ENCODE data around the gene METTL22.

Gene METTL22, protein sequence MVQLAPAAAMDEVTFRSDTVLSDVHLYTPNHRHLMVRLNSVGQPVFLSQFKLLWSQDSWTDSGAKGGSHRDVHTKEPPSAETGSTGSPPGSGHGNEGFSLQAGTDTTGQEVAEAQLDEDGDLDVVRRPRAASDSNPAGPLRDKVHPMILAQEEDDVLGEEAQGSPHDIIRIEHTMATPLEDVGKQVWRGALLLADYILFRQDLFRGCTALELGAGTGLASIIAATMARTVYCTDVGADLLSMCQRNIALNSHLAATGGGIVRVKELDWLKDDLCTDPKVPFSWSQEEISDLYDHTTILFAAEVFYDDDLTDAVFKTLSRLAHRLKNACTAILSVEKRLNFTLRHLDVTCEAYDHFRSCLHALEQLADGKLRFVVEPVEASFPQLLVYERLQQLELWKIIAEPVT

DNA sequence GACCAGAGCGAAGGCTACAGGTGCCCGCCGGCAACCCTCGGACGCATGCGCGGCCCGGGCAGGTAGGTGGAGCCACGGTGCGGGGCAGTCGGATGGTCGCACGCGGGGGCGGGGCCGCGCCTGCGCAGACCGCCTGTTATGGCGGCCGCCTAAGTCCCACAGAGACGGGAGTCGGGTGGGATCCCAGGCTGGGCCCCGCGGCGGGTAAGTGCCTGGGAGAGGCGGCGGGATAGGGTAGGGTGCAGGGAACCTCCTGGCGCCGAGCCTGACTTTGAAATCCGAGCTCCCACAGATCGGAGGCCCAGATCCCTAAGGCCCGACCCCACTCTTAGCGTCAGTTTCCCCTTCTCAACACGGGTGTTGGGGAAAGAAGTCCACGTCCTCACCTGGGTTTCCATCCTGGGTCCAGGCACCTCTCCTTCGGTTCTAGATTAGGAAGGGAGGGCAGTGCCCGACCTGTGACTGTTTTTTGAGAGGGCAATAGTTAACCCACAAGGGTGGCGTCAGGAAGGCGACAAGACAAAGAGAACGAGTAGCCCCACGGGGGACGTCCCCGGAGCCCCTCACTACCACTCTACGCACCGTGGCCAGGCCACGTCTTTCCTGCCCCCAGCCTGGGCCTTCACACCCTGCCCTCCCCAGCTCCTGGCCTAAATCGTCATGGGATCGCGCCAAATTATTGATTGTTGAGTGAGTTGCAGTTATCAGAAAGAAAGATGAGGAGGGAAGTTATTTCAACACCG is at the start of gene METTL22:
Gene METTL22, plus strand, starts transcription at position 127 of the 743 bp plus-strand sequence. CDS start 3,968 bp downstream, outside the sequence.
- DNase-seq, result peak; percentile 63

DNA sequence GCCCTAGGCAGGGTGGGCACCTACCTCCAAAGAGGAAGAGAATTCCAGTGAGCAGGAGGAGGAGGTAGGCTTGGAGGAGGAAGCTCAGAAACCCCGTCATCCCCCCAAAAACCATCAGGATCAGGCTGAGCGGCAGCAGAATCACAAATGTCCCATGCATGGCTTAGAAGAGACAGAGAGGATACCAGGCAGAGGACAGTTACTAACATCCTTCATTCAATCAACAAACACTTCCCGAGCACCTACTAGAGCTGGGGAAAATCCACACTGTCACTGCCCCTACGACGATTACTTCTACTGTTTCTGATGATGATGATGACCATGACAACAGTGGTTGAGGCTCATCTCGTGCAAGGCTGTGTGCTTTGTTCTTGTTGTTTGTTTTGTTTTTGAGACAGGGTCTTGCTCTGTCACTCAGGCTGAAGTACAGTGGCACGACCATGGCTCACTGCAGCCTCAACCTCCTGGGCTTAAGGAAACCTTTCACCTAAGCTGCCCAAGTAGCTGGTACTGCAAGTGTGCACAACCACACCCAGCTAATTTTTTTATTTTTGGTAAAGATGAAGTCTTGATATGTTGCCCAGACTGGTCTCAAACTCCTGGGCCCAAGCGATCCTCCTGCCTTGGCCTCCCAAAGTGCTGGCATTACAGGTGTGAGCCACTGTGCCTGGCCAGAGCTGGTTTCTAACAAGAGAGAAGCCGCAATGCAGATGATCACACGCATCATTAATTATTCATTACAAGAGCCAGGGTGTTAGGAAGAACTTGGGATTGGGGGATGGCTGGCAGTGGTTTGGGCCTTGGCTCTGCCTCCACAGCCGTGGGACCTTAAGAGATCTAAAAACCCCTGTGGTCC is 49.2 kb upstream of the METTL22 start:
- DNase-seq, result no peak

DNA sequence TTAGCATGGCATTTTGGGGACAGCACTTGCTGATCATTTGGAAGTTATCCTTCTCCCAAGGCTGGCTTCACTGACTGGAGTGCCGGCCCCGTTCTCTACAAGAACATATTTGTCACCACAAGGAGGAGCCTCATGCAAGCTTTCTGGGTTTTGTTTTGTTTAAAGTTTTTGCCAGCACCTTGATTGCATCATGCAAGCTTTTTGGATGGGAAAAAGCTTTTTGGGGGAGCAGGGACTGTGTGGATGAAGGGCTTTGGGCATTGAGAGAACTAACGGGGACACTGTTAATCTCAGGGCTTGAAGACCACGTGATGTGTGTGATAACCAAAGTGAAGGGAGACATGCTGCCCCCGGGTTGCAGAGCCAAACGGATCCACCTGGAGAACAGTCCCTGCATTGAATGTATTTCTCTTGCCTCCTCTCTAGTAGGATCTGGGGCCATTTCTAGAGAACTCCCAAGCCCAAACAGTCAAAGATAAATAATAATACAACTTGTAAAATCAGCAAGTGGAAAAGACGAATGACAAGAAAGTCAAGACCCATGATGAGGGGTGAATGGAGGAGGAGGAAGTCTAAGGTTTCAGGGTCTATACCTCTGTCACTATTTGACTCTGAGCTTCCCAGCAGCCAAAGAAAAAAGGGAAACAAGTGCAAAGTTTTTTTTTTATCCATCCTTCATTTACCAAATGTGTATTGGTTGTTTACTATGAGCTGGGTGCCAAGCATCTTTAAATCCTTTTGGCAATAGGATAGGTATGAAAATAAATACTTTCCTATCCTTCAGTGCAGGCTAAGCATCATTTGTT is 48.4 kb upstream of the METTL22 start:
- DNase-seq, result no peak

DNA sequence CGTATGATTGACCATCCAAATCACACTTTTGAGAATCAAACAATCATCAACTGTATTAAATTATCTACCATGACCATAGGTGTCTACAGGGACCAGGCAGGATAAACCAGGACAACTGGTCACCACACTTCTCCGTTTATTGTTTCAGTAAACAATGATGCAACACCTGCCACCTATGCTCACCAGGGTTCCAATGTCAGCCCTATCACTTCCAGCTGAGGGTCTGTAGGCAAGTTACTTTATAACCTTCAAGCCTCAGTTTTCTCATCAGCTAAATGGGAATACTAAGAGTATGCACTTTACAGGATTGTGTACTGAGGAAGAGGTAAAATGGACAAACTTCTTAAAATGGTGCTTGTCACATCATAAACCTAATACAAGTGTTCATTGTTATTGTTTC is 46.1 kb upstream of the METTL22 start:
- DNase-seq, result no peak

DNA sequence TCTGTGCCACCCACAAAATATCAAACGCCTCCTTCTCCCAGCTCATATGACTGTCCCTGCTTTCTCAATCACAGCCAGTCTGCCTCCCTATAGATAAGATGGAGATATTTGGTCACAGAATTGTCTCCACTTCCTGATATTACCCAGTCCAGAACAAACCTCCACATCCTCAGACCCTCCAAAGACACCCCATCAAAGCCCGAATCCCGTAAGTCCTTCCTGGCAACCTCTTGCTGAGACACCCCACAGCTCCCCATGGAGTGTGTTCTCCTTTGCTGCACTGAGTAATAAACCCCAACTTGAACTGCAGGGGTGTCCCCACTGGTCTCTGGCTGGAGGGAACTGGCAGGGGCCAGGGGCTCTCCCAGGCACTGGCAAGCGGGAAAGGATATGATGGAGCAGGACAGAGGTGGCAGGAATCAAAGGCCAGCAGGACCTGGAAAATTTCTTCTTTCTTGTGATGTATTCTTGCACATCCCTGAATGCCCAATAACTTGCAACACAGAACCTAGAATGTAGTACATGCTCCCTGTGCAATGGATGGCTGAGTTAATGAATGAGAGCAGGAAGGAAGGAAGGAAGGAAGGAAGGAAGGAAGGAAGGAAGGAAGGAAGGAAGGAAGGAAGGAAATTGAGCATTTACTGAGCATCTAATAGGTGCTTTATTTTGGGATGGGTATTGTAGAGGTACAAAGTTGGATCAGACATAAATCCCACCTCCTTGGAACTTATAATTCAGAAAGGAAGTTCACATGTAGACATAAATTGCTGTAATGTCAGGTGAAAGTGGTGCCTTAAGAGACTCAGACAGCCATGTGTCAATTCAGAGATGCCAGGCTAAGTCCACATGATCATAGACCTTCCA is 45.1 kb upstream of the METTL22 start:
- no peak for DNase-seq

DNA sequence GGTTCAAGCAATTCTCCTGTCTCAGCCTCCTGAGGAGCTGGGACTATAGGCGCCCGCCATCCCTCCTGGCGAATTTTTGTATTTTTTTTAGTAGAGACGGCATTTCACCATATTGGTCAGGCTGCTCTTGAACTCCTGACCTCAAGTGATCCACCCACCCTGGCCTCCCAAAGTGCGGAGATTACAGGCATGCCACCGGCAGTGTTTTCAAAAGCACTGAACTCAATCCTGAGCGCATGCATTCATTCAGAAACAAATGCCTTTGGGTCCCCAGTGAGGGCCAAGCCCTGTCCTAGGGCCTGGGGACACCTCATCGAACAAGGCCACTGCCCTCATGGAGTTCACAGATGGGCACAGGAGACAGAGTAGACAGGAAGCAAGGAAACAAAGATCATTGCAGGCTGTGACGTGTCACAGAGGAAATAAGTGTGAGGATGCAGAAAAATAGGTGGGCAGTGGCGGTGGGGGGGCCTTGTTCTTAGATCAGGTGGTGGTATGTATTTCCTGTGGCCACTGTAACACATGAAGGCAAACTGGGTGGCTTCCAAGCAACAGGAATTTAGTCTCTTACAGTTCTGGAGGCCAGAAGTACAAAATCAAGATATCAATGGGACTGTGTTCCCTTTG is 43.7 kb upstream of the METTL22 start:
- no peak for DNase-seq

DNA sequence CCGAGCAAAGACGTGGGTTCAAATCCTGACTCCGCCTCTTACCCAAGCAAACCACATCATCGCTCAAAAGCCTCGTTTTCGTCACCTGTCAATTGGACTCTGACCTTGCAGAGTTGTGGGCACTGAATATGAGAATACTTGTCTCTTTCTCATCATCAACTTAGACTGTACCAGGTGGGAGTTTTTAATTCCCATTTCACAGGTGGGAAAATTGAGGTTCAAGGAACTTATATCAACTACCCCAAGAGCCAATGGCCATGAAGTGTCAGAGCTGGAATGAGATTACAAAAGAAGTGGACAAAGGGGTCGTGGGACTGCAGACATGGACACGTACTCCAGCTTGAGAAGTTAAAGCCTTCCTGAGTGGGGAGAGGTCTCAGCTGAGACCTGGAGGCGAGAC is 41.9 kb upstream of the METTL22 start:
- DNase-seq, result no peak

DNA sequence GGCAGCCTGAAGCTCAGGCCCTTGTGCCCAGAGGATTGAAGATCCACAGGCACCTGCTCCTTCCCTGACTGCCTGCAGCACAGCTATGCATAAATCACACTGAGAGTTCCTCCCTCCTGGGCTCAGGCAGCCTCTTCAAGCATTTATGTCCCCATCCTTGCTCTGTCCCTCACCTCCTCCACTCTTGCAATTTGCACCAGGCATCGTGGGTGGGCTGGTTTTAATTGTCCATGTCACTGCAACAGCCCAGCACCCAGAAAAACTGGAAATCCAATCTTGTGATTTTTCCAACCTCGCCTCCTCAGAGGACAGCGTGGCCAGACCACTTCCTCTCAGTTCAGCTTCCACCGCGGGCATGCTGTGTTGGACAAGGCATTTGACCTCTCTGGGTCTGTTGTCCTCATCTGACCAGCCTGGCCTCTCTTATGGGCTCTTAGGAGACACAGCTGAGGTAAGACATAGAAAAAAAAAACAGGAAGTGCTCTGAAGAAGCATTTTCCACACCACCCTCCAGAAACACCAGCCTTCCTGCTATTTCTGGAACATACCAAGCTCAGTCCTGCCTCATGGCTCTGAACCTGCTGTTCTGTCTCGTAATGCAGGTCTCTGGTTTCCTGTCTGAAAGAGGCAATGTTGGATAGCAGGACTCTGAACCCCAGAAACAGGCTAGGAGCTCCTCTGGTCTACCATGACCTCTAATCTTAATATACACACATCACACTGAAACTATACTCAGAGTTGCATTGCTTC is 39.5 kb upstream of the METTL22 start:
- DNase-seq, result no peak

DNA sequence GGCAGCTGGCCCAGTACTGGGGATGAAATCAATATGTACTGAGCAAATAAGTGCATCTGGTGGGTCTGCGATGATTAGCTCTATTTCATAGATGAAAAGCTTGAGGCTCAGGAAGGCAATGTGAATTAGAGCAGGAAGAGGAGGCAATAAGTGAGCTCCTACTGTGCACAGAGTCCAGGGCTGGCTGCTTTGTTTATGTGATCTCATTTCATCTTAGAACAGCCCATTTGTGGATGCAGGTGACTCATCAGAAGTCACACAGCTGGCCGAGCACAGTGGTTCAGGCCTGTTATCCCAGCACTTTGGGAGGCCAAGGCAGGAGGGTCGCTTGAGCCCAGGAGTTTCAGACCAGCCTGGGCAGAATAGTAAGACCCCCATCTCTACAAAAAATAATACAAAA is 38.3 kb upstream of the METTL22 start:
- DNase-seq, result no peak

DNA sequence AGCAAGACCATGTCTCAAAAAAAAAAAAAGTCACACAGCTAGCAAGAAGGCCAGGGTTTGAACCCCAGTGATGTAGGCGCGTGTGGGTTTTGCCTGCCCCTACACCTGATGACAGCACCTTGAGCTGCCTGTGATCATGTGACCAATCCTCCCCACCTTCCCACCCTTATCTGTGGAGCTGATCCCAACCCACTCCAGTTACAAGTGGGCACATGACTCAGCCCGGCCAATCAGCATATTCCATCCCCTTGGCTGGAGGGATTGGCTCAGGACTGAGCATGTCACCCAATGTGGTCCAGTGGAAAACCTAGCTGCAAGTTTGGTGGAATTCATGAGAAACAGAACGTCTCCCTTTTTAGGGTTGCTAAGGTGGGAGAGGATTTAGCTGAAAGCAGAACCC is 37.8 kb upstream of the METTL22 start:
- DNase-seq, result no peak

DNA sequence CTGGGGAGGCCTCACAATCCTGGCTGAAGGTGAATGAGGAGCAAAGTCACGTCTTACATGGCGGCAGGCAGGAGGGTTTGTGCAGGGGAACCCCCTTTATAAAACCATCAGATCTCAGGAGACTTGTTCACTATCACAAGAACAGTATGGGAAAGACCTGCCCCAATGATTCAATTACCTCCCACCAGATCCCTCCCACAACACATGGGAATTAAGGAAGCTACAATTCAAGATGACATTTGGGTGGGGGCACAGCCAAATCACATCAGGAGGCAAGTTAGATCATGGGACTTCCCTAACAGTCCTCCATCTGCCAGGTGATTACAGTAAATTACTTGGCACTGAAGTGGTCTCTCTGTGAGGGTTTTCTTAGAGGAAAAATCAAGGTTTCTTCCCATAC is 36.5 kb upstream of the METTL22 start:
- DNase-seq, result no peak

DNA sequence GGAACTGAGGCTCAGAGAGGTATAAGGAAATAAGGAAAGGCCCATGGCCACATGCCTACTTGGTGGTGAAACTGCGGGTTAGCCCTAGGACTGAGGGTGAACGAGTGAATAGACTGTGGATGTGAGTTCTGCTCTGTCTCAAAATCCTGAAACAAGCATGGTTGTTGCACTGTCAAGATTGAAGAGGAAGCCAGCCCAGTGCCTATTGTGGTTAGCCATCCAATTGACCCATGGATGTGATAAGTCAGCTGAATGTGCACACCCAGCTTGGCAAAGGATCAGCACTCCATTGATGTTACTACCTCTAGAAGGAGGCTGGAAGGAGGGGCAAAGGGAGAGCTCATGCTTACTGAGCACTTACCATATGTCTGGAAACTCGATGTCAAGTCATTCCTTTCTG is 35.6 kb upstream of the METTL22 start:
- no peak for DNase-seq

DNA sequence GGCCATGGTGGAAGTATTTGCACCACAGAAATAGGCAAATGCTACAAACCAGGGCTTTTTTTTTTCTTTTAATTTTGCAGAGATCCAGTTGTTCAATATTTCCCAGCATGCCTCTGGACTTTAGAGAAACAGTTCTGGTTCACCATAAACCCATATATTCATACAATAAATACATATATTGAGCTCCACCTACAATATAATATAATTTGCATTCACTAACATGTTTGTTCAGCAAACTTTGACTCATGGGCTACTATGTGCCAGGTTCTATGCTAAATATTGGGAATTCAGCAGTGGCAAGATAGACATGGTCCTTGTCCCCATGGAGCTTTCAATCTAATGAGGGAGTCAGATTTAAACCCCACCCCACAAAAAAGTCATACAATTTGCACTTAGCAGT is 34.4 kb upstream of the METTL22 start:
- no peak for DNase-seq

DNA sequence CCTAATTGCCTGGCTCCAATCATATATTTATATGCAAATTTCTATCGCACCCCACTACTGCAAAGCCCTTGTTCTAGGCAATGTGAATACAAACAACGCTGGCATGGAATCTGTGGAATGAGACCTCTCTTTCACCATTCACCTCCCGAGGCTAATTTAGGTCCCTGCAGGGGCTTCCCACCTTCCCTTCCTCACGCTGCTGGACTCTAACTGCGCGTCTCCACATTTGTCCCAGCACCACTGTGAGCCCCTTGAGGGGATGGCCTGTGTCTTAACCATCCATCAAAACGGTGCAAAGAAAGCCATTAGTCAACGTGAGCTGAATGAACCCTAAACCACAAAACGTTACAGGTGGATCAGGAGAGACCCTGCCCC is 32.8 kb upstream of the METTL22 start:
- DNase-seq, result no peak

DNA sequence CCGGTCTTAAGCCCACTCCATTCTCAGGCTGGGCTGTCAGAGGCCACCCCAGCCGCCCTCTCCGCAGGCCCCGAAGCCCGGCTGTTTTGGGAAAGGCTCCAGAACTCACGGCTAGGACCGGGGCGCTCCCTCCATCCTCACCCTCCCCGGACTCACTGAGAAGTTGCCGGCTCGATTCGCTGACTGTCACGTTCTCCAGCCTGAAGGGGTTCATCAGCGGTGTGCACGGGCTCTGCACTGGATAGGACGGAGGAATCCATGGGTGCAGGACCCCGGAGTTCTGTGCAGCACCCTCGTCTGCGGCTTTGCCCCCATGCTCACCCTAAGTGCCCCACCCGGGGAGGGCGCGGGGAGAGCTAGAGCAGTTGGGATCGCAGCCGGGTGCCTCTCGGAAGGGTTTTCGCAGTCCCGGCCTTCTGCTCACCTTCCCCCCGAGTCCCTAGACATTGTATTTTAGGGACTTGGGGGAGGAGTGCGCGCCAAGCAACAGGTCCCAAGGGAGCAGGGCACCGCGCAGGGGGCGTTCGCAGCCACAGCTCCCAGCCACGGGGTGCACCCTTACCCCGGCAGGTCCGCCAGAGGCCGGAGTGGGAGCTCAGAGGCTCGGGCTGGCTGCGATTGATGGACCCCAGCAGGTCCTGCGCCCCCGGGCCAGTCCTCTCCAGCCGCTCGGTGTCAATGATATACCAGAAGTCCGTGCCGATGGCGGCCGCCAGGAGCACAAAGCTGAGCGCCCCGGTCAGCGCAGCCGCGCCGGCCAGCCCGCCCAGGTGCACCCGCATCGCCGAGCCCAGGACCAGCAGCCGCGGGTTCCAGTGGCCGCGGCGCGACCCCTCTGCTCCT is 32.2 kb upstream of the METTL22 start:
- no peak for DNase-seq

DNA sequence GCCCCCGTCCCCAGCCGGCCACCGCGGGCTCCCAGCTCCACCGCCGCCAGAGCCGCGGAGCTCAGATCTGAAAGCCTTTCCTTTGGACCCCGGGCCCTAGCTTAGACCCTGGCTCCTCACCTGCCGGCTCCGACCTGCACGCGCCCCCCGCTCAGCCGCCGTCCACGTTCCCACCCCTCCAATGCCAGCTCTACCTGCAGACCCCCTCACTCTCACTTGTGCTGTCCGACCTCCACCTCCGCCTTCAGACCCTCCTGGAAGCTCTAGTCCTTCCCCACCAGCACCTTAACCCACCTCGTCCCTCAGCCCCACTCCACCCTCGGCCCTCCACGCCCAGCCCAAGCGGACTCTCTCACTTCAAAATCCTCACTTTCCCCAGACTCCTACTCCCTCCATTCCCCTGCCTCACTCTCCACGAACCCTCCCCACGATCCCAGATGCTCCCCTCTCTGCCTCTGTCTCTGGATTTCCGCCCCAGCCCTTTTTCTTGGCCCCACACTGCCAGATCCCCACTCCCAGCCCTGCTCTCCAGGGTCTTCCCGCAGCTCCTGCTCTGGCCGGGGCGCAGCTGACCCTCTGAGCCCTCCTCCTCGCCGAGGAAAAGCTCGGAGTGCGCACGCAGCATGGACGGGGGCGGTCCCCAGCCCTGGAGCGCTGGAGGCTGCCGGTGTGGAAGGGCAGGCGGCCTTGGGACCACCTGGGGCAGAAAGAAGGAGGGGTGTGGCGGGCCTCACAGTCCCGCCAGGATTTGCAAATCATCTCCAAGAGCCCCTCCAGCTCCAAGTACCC is 31.4 kb upstream of the METTL22 start, which contains the start of gene TMEM114:
Gene TMEM114, minus strand, starts transcription at position 612 of the 789 bp plus-strand sequence. CDS start 673 bp downstream, outside the sequence.
- DNase-seq, result no peak

DNA sequence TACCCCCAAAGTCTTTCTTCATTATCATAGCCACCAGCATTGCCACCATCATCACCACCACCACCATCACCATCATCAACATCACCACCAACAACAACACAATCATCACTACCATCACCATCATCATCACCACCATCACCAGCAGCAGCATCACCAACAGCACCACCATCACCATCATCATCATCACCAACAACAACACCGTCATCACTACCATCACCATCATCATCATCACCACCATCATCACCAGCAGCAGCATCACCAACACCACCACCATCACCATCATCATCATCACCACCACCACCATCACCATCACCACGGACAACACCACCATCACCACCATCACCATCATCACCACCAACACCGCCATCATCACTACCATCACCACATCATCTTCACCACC is 30.7 kb upstream of the METTL22 start:
- no peak for DNase-seq

DNA sequence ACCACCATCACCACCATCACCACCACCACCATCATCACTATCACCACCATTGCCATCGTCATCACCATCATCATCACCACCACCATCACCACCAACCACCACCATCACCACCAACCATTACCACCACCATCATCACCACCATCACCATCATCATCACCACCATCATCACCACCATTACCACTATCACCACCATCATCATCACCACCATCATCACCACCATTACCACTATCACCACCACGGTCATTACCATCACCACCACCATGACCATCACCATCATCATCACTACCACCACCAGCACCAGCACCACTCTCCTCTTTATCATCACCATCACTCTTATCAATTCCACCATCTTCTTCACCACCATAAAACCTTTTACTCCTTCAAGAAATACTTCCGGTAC is 30.0 kb upstream of the METTL22 start:
- DNase-seq, result no peak
